GM20000 (cell line): ENCODE measurements around the gene GLI3.

Experiments
- DNase-seq: peaks from one replicate; pipeline ENCODE4 v3.0.0; 2012; ENCODE audit warnings: low spot score
- CTCF ChIP-seq: IDR thresholded peaks from 2 replicates; pipeline ENCODE4 v1.5.1; 2012; ENCODE audit warnings: mild to moderate bottlenecking, control low read depth; ENCODE audit errors: extremely low read depth, missing control alignments

The GLI3 gene

GRCh38 chr7:41916450-41916927, 320.5 kb downstream of the GLI3 start:
- TF ChIP-seq CTCF = no peak
- DNase-seq = no peak

GRCh38 chr7:41915871-41916270, 321.1 kb downstream of the GLI3 start:
- TF ChIP-seq CTCF = no peak
- DNase-seq = no peak

- no peak for TF ChIP-seq CTCF
- DNase-seq = no peak
These were observed 324.0 kb downstream of the GLI3 start for GRCh38 chr7:41912851-41913567.

- DNase-seq = no peak
- TF ChIP-seq CTCF = no peak
These were observed 324.6 kb downstream of the GLI3 start for GRCh38 chr7:41912426-41912825.

GRCh38 chr7:41911792-41912191, 325.2 kb downstream of the GLI3 start:
- no peak for DNase-seq
- TF ChIP-seq CTCF = no peak
